Body of pancreas (tissue), 4 donors: ENCODE data around the gene TSHR.
"Not testable (repeated sequence)": the region's sequence is repeated elsewhere in the genome, so short reads cannot be mapped to it uniquely, and the experiment has no call there.

ENCODE experiments used
- CTCF ChIP-seq, 7 experiments: fragments of 450-650 bp in 4 of 7; fragments of 200-600 bp in 3 of 7; sonication (generic) in 3 of 7; IDR thresholded peaks; one replicate each; pipeline ENCODE4 v1.5.1; 2016 to 2019; ENCODE audit warnings: antibody characterized with exemption in 7 of 7
- POLR2A ChIP-seq, 3 donors: fragments of 450-650 bp; IDR thresholded peaks; one replicate each; pipeline ENCODE4 v1.6.1; 2016; ENCODE audit warnings: antibody characterized with exemption in 3 of 3, mild to moderate bottlenecking in 2 of 3

- not testable (repeated sequence) for TF ChIP-seq POLR2A, CTCF (IDR thresholded peaks at IDR 0.05)
Observed at GRCh38 chr14:81113945-81114820, 158.8 kb downstream of the TSHR start.
